ENCODE results near the gene PXMP4. TPM values are rescaled to one million over a fixed set of nuclear protein-coding genes. Genes with fewer than 3 reads are reported as not detected.

Gene PXMP4
- total RNA-seq, 2 experiments from 2014 or later, result 3.6 to 4.1 TPM

DNA sequence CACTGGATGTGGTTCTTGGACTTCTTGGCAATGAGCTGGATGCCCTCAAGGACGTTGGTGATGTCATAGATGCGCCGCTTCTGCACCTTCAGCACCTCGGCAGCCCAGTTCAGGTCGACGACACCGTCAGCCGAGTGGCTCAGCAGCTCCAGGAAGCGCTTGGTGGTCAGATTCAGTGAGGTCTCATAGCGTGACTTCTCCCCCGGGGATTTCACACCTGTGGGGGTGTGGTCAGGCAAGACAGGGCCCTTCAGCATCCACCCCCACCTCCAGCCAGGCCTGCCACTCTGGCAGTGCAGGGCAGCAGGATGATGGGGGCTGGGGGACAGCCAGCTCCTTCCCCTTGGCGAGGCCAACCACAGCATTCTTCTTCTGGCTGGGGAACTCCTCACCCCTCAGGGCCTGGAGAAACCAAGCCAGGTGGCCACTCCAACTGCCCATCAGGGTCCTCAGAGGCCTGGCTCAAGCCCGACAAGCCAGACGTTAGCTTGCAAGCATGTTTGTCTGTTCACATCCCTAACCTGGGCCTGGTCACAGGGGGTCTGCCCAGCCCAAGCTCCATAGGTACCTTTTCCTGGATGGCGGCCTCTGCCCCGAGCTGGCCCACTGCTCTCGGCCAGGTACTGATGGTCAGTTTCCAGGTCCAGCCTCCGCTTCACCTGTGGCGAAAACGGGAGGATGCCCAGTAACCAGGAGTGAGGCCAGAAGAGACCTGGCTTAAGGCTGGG, 40.2 kb downstream of the PXMP4 start:
- H3K4me3 Mint-ChIP-seq, result peak overlapping the region; percentile 51
- intact Hi-C loops (cut with DNase I, micrococcal nuclease), result loop anchor here in 1 of 2 experiments (10.0 kb wide), 1 partner anchor 315 kb away; the partner anchor contains the start of gene RALY
- ChIA-PET POLR2A (interaction anchor here (0.6 to 4.1 kb wide), 9 partner anchors 8 to 658 kb away, joined by 3 to 45 read pairs (median 8); partner anchors contain the start of genes ACTL10, CBFA2T2, PXMP4 and SNTA1), CTCF (interaction anchor here (1.1 to 2.1 kb wide), 2 partner anchors 12 to 14 kb away, joined by 3 to 14 read pairs; no protein-coding TSS in a partner anchor)
- Histone ChIP-seq H3K27ac (ENCODE audit: low read depth in 1 of 2, low read length in 2 of 2) (peak overlapping the region in 1 of 2 donors; percentile 45), H3K4me1 (ENCODE audit: insufficient read depth, low read length) (peaks cover 63% of the 10 kb centered on the region), H3K27me3 (ENCODE audit: control insufficient read depth in 1 of 2, insufficient read depth in 2 of 2, low read length in 2 of 2) (no peaks in the 10 kb centered on the region), H3K36me3 (ENCODE audit: insufficient read depth, low read length) (no peaks in the 10 kb centered on the region), H3K9me3 (ENCODE audit: control insufficient read depth in 1 of 2, insufficient read depth in 1 of 2, low read length in 2 of 2) (no peaks in the 10 kb centered on the region), H3K4me3 (ENCODE audit: low read length) (no peak overlapping the region)
- no peaks in the 10 kb centered on the region for H3K27me3 Mint-ChIP-seq
- peaks cover 49% of the 10 kb centered on the region for H3K4me1 Mint-ChIP-seq (ENCODE audit: low read depth)
- DNase-seq, result peak in 6 of 14 experiments; percentile 30 to 85 (median 68)
- peak; percentile 53 for ATAC-seq (ENCODE audit: poor library complexity)
- H3K27ac Mint-ChIP-seq, result peak overlapping the region; percentile 66
- no peaks in the 10 kb centered on the region for H3K9me3 Mint-ChIP-seq
- no peaks in the 10 kb centered on the region for H3K36me3 Mint-ChIP-seq (ENCODE audit: low read depth)
- TF ChIP-seq, protein P1, sequence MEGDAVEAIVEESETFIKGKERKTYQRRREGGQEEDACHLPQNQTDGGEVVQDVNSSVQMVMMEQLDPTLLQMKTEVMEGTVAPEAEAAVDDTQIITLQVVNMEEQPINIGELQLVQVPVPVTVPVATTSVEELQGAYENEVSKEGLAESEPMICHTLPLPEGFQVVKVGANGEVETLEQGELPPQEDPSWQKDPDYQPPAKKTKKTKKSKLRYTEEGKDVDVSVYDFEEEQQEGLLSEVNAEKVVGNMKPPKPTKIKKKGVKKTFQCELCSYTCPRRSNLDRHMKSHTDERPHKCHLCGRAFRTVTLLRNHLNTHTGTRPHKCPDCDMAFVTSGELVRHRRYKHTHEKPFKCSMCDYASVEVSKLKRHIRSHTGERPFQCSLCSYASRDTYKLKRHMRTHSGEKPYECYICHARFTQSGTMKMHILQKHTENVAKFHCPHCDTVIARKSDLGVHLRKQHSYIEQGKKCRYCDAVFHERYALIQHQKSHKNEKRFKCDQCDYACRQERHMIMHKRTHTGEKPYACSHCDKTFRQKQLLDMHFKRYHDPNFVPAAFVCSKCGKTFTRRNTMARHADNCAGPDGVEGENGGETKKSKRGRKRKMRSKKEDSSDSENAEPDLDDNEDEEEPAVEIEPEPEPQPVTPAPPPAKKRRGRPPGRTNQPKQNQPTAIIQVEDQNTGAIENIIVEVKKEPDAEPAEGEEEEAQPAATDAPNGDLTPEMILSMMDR (IDR thresholded peaks at IDR 0.05), result no peak

DNA sequence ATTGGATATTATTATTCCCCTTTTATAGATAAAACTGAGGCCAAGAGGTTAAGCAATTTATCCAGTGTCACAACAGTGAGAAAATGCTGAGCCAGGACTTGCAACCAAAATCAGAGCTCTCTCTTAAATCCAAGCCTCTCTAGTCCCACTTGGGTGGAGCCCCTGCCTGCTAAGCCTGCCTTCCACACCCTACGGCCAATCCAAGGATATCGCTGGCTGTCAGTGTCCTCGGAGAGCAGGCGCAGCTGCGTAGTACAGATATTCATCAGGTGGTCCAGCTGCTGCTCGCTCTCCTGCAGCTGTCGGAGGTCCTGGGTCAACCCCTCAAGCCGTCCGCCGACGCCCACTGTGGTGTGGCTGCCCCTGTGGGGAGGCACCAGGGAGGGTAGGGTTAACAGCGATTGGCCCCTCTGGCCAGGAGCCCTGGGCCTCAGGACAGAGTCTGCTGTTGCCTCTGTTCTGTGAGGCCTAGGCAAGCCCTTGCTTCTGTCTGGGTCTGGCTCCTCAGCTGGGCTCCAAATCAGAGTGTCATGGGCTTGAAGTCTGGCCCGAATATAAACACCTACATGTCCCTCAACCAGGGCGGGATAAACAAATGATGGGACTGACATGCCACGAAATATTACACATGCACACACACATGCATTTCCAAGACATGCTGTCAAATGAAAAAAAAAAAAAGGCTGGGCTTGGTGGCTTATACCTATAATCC, 42.0 kb downstream of the PXMP4 start:
- ATAC-seq (ENCODE audit: poor library complexity) (no peak), DNase-seq (no peak)
- no peaks in the 10 kb centered on the region for H3K9me3 Mint-ChIP-seq
- H3K27ac ChIP-seq (ENCODE audit: low read depth in 1 of 2, low read length in 2 of 2), result peak overlapping the region; percentile 6 to 42
- no peak overlapping the region for H3K4me3 ChIP-seq (ENCODE audit: low read length)
- H3K27me3 Mint-ChIP-seq, result no peaks in the 10 kb centered on the region
- TF ChIP-seq, protein P1 (IDR thresholded peaks at IDR 0.05), result no peak
- ChIA-PET POLR2A (interaction anchor here (0.8 to 4.1 kb wide), 5 partner anchors 11 to 177 kb away, joined by 3 to 45 read pairs (median 12); partner anchors contain the start of genes ACTL10, PXMP4 and ZNF341), CTCF (interaction anchor here (1.3 kb wide), 1 partner anchor 10 kb away, joined by 7 read pairs; no protein-coding TSS in a partner anchor)
- peak overlapping the region; percentile 54 for H3K4me3 Mint-ChIP-seq
- no peaks in the 10 kb centered on the region for H3K27me3 ChIP-seq (ENCODE audit: control insufficient read depth in 1 of 2, insufficient read depth in 2 of 2, low read length in 2 of 2)
- peaks cover 68% of the 10 kb centered on the region for H3K4me1 ChIP-seq (ENCODE audit: insufficient read depth, low read length)
- peaks cover 52% of the 10 kb centered on the region for H3K4me1 Mint-ChIP-seq (ENCODE audit: low read depth)
- no peaks in the 10 kb centered on the region for H3K36me3 Mint-ChIP-seq (ENCODE audit: low read depth)
- H3K9me3 ChIP-seq (ENCODE audit: control insufficient read depth in 1 of 2, insufficient read depth in 1 of 2, low read length in 2 of 2), result no peaks in the 10 kb centered on the region
- H3K36me3 ChIP-seq (ENCODE audit: insufficient read depth, low read length), result no peaks in the 10 kb centered on the region
- H3K27ac Mint-ChIP-seq, result peak overlapping the region; percentile 66
- intact Hi-C loops (cut with DNase I, micrococcal nuclease), result no loop called here

DNA sequence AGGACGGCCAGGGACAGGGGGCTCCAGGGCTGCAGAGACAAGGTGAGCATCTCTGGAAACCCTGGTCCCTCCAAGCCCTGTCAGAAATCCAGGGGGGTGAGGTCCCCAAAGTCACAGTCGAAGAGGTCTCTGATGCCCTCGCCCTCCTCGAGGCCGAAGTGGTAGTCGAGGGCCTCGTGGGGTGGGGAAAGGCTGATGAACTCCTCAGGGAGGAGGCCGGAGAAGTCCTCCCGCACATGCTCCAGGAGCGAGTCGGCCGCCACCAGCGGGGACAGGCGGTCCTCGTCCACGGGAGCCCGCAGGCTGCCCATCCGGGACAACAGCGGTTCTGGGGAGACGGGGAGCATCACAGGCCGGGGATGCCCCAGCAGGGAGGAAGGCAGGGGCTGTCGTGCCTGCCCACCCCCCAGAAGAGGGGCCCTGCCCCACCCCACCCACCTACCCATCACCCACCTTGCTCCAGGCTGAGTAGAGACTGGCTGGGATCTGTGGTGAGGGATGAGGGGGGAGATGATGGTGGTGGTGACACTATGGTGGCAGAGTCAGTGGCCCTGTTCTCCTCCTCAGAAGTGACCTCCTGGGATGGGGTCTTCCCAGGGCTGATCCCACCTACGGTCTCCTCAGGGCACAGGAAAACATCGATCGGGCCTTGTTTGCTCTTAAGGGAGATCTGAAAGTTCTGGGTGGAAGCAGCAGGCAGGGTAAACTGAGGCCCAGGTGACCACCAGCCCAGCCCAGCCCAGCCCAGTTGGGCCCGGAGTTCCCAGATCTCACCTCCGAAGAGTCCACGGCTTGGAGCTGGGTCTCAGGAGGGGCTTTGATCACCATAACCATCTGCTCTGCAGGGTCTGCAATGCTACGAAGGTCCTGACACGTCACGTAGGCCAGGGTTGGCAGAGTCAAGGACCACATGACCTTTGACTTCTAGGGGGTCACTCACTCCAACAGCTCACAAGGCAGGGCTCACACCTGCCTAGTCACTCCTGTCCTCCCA, 43.2 kb downstream of the PXMP4 start:
- Mint-ChIP-seq H3K9me3 (no peaks in the 10 kb centered on the region), H3K27ac (peak overlapping the region; percentile 36), H3K4me1 (ENCODE audit: low read depth) (peaks cover 55% of the 10 kb centered on the region), H3K36me3 (ENCODE audit: low read depth) (no peaks in the 10 kb centered on the region), H3K27me3 (no peaks in the 10 kb centered on the region), H3K4me3 (peak overlapping the region; percentile 54)
- Histone ChIP-seq H3K27me3 (ENCODE audit: control insufficient read depth in 1 of 2, insufficient read depth in 2 of 2, low read length in 2 of 2) (no peaks in the 10 kb centered on the region), H3K27ac (ENCODE audit: low read depth in 1 of 2, low read length in 2 of 2) (no peak overlapping the region), H3K36me3 (ENCODE audit: insufficient read depth, low read length) (no peaks in the 10 kb centered on the region), H3K9me3 (ENCODE audit: control insufficient read depth in 1 of 2, insufficient read depth in 1 of 2, low read length in 2 of 2) (no peaks in the 10 kb centered on the region), H3K4me3 (ENCODE audit: low read length) (no peak overlapping the region), H3K4me1 (ENCODE audit: insufficient read depth, low read length) (peaks cover 76% of the 10 kb centered on the region)
- CTCF ChIA-PET, result interaction anchor here (1.3 kb wide), 1 partner anchor 9 kb away, joined by 7 read pairs; no protein-coding TSS in a partner anchor
- intact Hi-C loops (cut with DNase I, micrococcal nuclease), result no loop called here
- POLR2A ChIA-PET, result no interaction called here
- no peak for DNase-seq
- ATAC-seq (ENCODE audit: poor library complexity), result no peak
- TF ChIP-seq, protein P1 (IDR thresholded peaks at IDR 0.05), result no peak
